GM21447 (cell line): ENCODE data around the gene GTF3C1.

Experiments used
- ATAC-seq: cut with Tn5 transposase; IDR thresholded peaks from one replicate; pipeline ENCODE4 v1.9.1; 2021; ENCODE audit not compliant: unreplicated experiment

Gene GTF3C1

GRCh38 chr16:27522173-27522707 is 27.5 kb downstream of the GTF3C1 start:
- ATAC-seq = no peak

DNA sequence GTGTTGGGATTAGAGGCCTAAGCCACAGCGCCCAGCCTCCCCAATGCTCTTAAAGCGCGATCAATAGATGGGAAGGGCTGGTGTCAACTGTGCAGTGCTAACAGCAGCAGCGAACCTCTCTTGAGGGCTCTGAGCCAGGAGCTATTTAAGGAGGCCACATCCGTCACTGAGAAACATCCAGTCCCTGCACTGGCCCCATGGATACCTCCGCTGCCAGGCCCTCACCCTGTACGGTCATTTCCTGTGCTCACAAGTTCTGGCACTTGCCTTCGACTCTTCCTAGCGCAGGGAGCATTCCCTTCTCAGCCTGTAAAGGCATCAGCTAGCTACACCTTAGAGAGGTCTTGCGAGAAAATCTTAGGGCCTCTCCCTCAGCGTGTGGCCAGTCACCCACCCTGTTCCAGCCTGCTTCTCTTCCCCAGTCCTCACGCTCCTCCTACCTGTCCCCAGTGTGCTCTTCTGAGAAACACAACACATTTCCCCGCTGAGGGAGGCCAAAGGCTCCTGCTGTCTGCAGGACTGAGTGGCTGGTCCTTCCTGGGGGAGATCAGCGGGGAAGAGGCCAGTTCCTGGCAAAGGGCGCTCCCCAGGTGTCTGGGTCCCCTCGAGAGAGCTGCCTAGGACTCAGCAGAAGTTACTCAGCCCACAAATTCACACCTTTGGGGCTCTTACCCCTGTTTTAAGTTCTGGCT is 28.6 kb downstream of the GTF3C1 start:
- no peak for ATAC-seq

DNA sequence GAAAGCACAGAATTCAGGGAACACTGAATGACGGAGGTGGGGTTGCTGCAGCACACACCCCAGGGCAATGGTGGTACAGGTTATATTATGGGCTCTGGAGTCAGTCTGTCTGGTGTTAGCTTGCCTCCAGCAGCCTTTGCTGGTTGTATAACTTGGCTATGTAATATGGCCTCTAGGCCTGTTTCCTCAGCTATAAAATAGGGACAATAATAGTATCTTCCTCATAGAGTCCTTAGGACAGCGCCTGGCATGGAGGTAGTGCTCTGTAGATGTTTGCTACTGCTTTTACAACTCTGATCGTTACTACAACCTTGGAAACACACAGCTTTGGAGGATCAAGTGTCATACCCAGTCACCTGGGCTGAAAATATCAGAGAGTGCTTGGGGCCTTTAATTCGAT is 31.5 kb downstream of the GTF3C1 start:
- no peak for ATAC-seq

DNA sequence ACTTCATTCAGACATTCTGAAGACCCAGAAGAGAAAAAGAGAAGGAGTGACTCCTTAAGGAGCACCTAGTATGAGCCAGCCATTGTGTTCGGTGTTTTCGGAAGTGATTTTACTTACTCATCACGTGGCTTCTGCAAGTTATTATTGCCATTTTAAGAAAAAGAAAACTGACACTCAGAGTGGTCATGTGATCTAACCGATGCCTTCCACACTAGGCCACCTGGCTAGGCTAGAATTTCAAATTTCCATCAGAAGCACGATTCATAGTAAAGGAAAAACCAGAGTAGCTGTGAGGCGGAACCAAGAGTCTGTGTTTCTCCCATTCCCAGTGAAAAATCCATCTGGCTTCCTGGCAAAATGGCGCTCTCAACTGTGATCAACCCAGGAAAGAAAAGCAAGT is 32.0 kb downstream of the GTF3C1 start:
- ATAC-seq = no peak

DNA sequence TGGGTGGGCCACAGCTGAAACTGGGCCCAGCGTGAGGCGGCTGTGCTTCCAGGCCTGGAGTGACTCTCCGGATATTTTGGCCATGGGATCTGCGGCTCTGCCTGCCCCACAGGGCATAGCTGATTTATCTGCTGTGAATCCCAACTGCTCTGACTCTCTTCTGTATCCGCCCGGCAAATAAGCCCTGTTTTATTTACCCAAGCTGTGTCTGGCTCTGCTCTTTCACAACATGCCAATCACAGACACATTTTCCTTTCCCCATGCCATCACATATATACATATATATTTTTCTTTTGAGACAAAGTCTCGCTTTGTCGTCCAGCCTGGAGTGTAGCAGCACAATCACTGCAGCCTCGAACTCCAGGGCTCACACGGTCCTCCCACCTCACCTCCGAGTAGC is 33.3 kb downstream of the GTF3C1 start:
- ATAC-seq = no peak

GRCh38 chr16:27515874-27516353 is 33.8 kb downstream of the GTF3C1 start:
- ATAC-seq = no peak

GRCh38 chr16:27514806-27515205 is 34.9 kb downstream of the GTF3C1 start:
- no peak for ATAC-seq

DNA sequence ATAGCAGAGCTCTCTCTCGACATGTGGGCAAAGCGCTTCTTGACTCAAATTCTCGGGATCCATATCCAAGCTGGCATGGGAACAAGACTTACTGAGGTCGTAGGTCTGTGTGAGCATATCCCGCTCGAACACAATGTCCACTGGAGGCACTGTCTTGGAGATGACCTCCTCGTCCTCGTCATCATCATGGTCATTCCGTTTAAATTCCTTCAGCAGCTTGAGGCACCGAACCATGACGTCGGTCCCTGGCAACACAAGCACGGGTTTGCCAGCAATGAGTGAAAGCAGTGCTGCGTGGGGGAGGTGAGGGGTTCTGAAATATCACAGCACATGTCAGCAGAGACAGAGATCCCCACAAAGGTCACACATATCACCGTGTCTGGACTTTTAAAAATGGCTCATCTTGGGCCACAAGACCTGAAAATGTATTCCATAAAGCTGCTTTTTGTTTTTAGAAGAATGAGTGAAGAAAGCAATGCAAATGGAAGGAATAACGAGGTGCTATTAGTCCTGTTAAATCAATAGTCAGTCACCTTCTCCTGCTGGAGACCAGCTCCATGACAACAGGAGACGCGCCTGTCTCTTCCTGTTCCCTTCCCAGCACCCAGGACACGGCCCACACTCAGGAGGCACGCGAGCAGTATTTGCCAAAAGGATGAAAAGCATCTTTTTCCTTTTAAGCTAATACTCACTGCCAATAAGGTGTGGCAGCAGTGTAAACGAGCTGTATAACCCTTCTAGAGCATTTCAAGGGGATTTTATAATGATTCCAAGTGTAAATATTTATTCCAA is 37.9 kb downstream of the GTF3C1 start:
- no peak for ATAC-seq

- ATAC-seq = no peak
Measured at GRCh38 chr16:27508476-27508875, 41.2 kb downstream of the GTF3C1 start.

GRCh38 chr16:27506771-27507170 is 42.9 kb downstream of the GTF3C1 start:
- no peak for ATAC-seq

- ATAC-seq = no peak
Measured at GRCh38 chr16:27505297-27506236, 44.1 kb downstream of the GTF3C1 start.

- no peak for ATAC-seq
Measured at GRCh38 chr16:27503662-27504061, 46.1 kb downstream of the GTF3C1 start.

- no peak for ATAC-seq
Measured at GRCh38 chr16:27500801-27501200, 48.9 kb downstream of the GTF3C1 start.

DNA sequence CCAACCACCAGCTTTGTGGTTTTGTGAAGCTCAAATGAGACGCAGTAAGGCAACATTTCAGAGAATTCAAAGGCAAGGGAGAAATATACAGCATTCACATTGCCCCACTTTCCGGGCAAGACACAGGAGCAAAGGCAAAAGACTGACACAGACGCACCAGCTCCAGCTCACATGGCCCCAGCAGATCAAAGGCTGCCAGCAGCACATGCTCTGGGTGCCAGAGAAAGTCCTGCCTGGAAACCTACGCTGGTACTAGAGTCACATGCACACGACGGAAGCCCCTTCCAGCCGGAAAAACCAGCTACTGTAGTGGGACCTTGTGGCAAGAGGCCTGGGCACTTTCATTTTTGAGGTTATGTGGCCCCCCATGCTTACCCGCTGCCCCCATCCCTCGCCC is 50.1 kb downstream of the GTF3C1 start:
- ATAC-seq = no peak

GRCh38 chr16:27498916-27499658 is 50.6 kb downstream of the GTF3C1 start:
- ATAC-seq = no peak

- no peak for ATAC-seq
Measured at GRCh38 chr16:27498031-27498825, 51.5 kb downstream of the GTF3C1 start.

- ATAC-seq = no peak
Measured at GRCh38 chr16:27495191-27495590, 54.5 kb downstream of the GTF3C1 start.

- no peak for ATAC-seq
Measured at GRCh38 chr16:27492588-27492979, 57.1 kb downstream of the GTF3C1 start.

DNA sequence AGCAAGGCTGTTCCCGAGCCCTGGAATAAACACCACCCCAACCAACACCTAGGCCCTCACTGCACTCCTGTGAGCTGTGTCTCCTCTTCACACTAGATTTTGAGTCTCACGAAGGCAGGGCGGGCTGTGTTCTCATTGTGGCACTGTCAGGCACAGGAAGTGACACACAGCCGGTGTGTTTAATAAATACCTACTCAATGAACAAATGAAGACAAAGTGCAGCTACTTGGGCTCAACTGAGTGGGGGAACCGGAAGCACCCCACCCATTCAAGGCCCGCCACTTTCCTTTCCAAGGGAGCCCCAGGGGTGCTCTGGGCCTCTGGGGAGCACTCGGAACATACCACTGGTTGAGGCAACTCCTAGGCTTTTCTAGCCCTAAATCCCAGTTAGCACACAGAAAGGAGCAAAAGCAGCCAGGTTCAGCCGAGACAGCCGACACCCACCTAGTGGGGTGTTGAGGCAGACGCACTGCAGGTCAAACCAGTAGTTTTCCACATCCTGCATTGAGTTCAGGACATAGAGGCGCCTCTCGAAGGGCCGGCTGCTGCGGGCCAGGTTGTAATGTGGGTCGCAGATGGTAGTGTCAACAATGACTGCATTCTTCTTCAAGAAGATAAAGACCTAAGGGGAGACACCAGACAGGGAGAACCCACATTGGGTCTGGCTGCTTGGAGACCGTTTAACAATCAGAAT is 57.7 kb downstream of the GTF3C1 start:
- no peak for ATAC-seq
